Measurements from ENCODE around the gene NCK2. TPM values are rescaled to one million over a fixed set of nuclear protein-coding genes. Genes with fewer than 3 reads are reported as not detected.

NCK2 gene
- total and polyA plus RNA-seq, 12 donors = 18.5 to 45.1 (median 29.0) TPM

GRCh38 chr2:105813045-105813315 is 68.3 kb downstream of the NCK2 start:
- ATAC-seq (no peak), DNase-seq (no peak)
- H3K4me3 ChIP-seq = no peak overlapping the region
- 72 to 80% methylated on average over 4 of the region's 4 CpGs for WGBS, 2 donors
- intact Hi-C loops (cut with DNase I) = loop anchor here in 1 of 10 donors (10.0 kb wide), 1 partner anchor 68 kb away; the partner anchor contains the start of gene NCK2
- peaks cover 4 to 69% (median 33%) of the 10 kb centered on the region in 9 donors for H3K4me1 ChIP-seq
- no peak for TF ChIP-seq CTCF (IDR thresholded peaks at IDR 0.05)
- H3K36me3 ChIP-seq = peaks cover 0 to 18% (median 0%) of the 10 kb centered on the region in 9 donors
- no peaks in the 10 kb centered on the region for H3K9me3 ChIP-seq
- no peaks in the 10 kb centered on the region for H3K27me3 ChIP-seq
- H3K27ac ChIP-seq = peak overlapping the region in 1 of 10 donors; percentile 41

GRCh38 chr2:105813405-105813804 is 68.7 kb downstream of the NCK2 start:
- DNase-seq (no peak), ATAC-seq (peak in 1 of 8 donors; percentile 18)
- H3K27ac ChIP-seq = no peak overlapping the region
- no peaks in the 10 kb centered on the region for H3K27me3 ChIP-seq
- TF ChIP-seq CTCF (IDR thresholded peaks at IDR 0.05) = no peak
- peaks cover 4 to 69% (median 33%) of the 10 kb centered on the region in 9 donors for H3K4me1 ChIP-seq
- H3K9me3 ChIP-seq = no peaks in the 10 kb centered on the region
- intact Hi-C loops (cut with DNase I) = loop anchor here in 1 of 10 donors (10.0 kb wide), 1 partner anchor 69 kb away; the partner anchor contains the start of gene NCK2
- peaks cover 0 to 18% (median 0%) of the 10 kb centered on the region in 9 donors for H3K36me3 ChIP-seq
- WGBS, 2 donors = 88% methylated on average over 5 of the region's 5 CpGs
- H3K4me3 ChIP-seq = no peak overlapping the region

GRCh38 chr2:105814291-105814940 is 69.7 kb downstream of the NCK2 start:
- DNase-seq (no peak), ATAC-seq (no peak)
- Histone ChIP-seq H3K36me3 (peaks cover 0 to 23% (median 0%) of the 10 kb centered on the region in 9 donors), H3K27me3 (no peaks in the 10 kb centered on the region), H3K9me3 (no peaks in the 10 kb centered on the region), H3K4me3 (no peak overlapping the region), H3K4me1 (peaks cover 4 to 61% (median 33%) of the 10 kb centered on the region in 9 donors), H3K27ac (no peak overlapping the region)
- TF ChIP-seq CTCF (IDR thresholded peaks at IDR 0.05) = no peak
- WGBS, 2 donors = 82% methylated on average over 9 of the region's 9 CpGs
- intact Hi-C loops (cut with DNase I) = loop anchor here in 1 of 10 donors (10.0 kb wide), 1 partner anchor 70 kb away; the partner anchor contains the start of gene NCK2

GRCh38 chr2:105815401-105815800 is 70.7 kb downstream of the NCK2 start:
- ATAC-seq (no peak), DNase-seq (no peak)
- Histone ChIP-seq H3K27ac (no peak overlapping the region), H3K36me3 (peaks cover 0 to 23% (median 0%) of the 10 kb centered on the region in 9 donors), H3K4me1 (peaks cover 4 to 58% (median 33%) of the 10 kb centered on the region in 9 donors), H3K9me3 (no peaks in the 10 kb centered on the region), H3K4me3 (no peak overlapping the region), H3K27me3 (no peaks in the 10 kb centered on the region)
- intact Hi-C loops (cut with DNase I) = loop anchor here in 1 of 10 donors (10.0 kb wide), 1 partner anchor 71 kb away; the partner anchor contains the start of gene NCK2
- TF ChIP-seq CTCF (IDR thresholded peaks at IDR 0.05) = no peak
- WGBS, 2 donors = 90 to 96% methylated on average over 7 of the region's 7 CpGs

All from heart right ventricle (tissue), 16 donors.